PC-3 (cell line): ENCODE measurements around the gene HOXD12.

Source experiments
- CTCF ChIP-seq: fragments of 300-600 bp; sonication (generic); conservative IDR thresholded peaks from 2 replicates; pipeline ENCODE4 v1.5.1; 2017; ENCODE audit warnings: antibody characterized with exemption, low read depth, mild to moderate bottlenecking, low read length
- EZH2 ChIP-seq: fragments of 300-600 bp; sonication (generic); IDR thresholded peaks from one replicate; pipeline ENCODE4 v1.6.1; 2017; ENCODE audit warnings: antibody characterized with exemption, mild to moderate bottlenecking, low read length; ENCODE audit not compliant: unreplicated experiment
- EZH2phosphoT487 ChIP-seq: fragments of 300-600 bp; sonication (generic); IDR thresholded peaks from 2 replicates; pipeline ENCODE4 v1.6.1; 2018; ENCODE audit warnings: mild to moderate bottlenecking, antibody characterized with exemption, low read length, borderline replicate concordance

DNA sequence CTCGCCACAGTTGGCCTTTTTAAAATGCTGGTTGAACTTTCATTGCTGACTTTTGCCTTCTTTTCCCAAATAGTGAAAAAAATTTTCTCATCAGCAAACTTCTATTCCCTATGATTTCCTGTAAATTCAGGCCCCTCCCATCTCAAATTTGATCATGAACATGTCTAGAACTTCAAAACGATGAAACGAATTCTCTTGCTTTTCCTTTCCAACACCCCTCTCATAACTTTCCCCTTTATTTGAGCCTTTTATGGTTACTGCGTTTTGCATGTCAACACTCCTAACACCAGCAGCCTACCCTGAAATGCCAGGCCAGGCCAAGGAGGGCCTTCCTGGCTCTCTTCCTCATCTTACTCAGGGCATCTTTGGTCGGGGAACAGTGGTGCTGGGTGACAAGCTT lies 8.7 kb upstream of the HOXD12 start:
- no peak for TF ChIP-seq CTCF
- TF ChIP-seq EZH2 = no peak
- no peak for TF ChIP-seq EZH2phosphoT487
